ENCODE data around the gene CACNA1B.

GRCh38 chr9:137949260-137949659 lies 71.7 kb downstream of the CACNA1B start:
- TF ChIP-seq CTCF (IDR thresholded peaks at IDR 0.05) = no peak
- no peak for TF ChIP-seq POLR2AphosphoS5 (IDR thresholded peaks at IDR 0.05)

All from suprapubic skin (tissue), 3 donors.